Endothelial cell of umbilical vein (primary cell): ENCODE measurements around the gene FOXJ2. TPM values are rescaled to one million over a fixed set of nuclear protein-coding genes. Genes with fewer than 3 reads are reported as not detected.

Experiments used
- BruUV-seq: library from RNA; stranded (reverse); fragments of 400-500 nt; replicated peaks from 2 replicates; lab custom pipeline; 2021; lab: Mats Ljungman, UMichigan
- CTCF ChIA-PET: fragments of 300-600, 350-600 bp; sonication (Branson Sonifier 250); formaldehyde crosslinking; loops from one replicate; lab custom pipeline; 2021; ENCODE audit warnings: antibody characterized with exemption, inconsistent platforms; lab: Charles Lee
- POLR2A ChIA-PET: fragments of 300-600, 350-600 bp; sonication (Branson Sonifier 250); formaldehyde crosslinking; loops from one replicate; lab custom pipeline; 2021; ENCODE audit warnings: antibody characterized with exemption, inconsistent platforms; lab: Charles Lee
- DNase-seq: peaks from one replicate; pipeline ENCODE4 v3.0.0-alpha.2; 2011; ENCODE audit warnings: low read depth, low spot score
- FAIRE-seq: peaks from 2 replicates; lab custom pipeline; 2011; peaks lifted over from hg19 to GRCh38; lab: Jason Lieb, UNC
- H2AFZ ChIP-seq: 2 replicates; pipeline ENCODE4 v1.6.0; 2012; ENCODE audit warnings: low read depth, low read length, control low read depth, inconsistent platforms
- H3K27ac ChIP-seq: 2 replicates; pipeline ENCODE4 v1.5.1; 2011; ENCODE audit warnings: low read depth, mild to moderate bottlenecking, control low read depth, low read length, moderate library complexity; ENCODE audit not compliant: insufficient read depth
- H3K27me3 ChIP-seq, 2 experiments: 2 replicates each; pipeline versions ENCODE4 v1.6.0 to v1.6.1; 2011; ENCODE audit warnings: low read length in 2 of 2, mixed read lengths in 1 of 2; ENCODE audit not compliant: control insufficient read depth in 2 of 2, insufficient read depth in 2 of 2
- H3K36me3 ChIP-seq, 2 experiments: 2 replicates in 1 of 2; 3 replicates in 1 of 2; pipeline ENCODE4 v1.5.1; 2011; ENCODE audit warnings: low read length in 2 of 2, mild to moderate bottlenecking in 1 of 2, moderate library complexity in 1 of 2; ENCODE audit not compliant: control insufficient read depth in 2 of 2, insufficient read depth in 2 of 2; ENCODE audit errors: extremely low read depth in 1 of 2
- H3K4me1 ChIP-seq: 3 replicates; pipeline ENCODE4 v1.5.1; 2011; ENCODE audit warnings: mild to moderate bottlenecking, low read length; ENCODE audit not compliant: control insufficient read depth, insufficient read depth; ENCODE audit errors: extremely low read depth
- H3K4me2 ChIP-seq: 2 replicates; pipeline ENCODE4 v1.6.1; 2011; ENCODE audit warnings: low read length, control low read depth, mixed read lengths; ENCODE audit not compliant: insufficient read depth
- H3K4me3 ChIP-seq, 3 experiments: fragments of 200-600 bp in 1 of 3; sonication (generic), shearing (Covaris generic) in 1 of 3; replicated peaks in 1 of 3; 2 replicates each; pipeline ENCODE4 v1.5.1; 2011 to 2016; ENCODE audit warnings: control low read depth in 3 of 3, low read length in 3 of 3, mild to moderate bottlenecking in 2 of 3, inconsistent platforms in 1 of 3, low read depth in 1 of 3, moderate library complexity in 1 of 3; ENCODE audit not compliant: insufficient read depth in 1 of 3
- H3K79me2 ChIP-seq: 2 replicates; pipeline ENCODE4 v1.6.0; 2012; ENCODE audit warnings: low read length, inconsistent platforms; ENCODE audit not compliant: control insufficient read depth, insufficient read depth
- H3K9ac ChIP-seq: replicated peaks from 2 replicates; pipeline ENCODE3; 2011; ENCODE audit warnings: low read length, control low read depth; ENCODE audit not compliant: insufficient read depth; ENCODE audit errors: extremely low read depth
- H3K9me1 ChIP-seq: replicated peaks from 3 replicates; pipeline ENCODE4 v1.6.0; 2011; ENCODE audit warnings: mild to moderate bottlenecking, low read length; ENCODE audit not compliant: control insufficient read depth, insufficient read depth; ENCODE audit errors: extremely low read depth
- H3K9me3 ChIP-seq: replicated peaks from 2 replicates; pipeline ENCODE4 v1.5.1; 2012; ENCODE audit warnings: low read length, inconsistent platforms; ENCODE audit not compliant: control insufficient read depth, insufficient read depth
- H4K20me1 ChIP-seq: replicated peaks from 2 replicates; pipeline ENCODE3; 2011; ENCODE audit warnings: mild to moderate bottlenecking, low read length; ENCODE audit not compliant: control insufficient read depth, insufficient read depth; ENCODE audit errors: extremely low read depth
- CTCF ChIP-seq, 2 donors: IDR thresholded peaks; 1 replicate in 1 of 2; 2 replicates in 1 of 2; pipeline ENCODE4 v1.5.1; 2011; ENCODE audit warnings: low read length in 2 of 2, mild to moderate bottlenecking in 2 of 2, moderate library complexity in 2 of 2, control low read depth in 1 of 2, inconsistent platforms in 1 of 2, low read depth in 1 of 2; ENCODE audit not compliant: insufficient read depth in 1 of 2; ENCODE audit errors: extremely low read depth in 1 of 2
- FOS ChIP-seq: IDR thresholded peaks from 2 replicates; pipeline ENCODE4 v1.6.1; 2011; ENCODE audit warnings: mild to moderate bottlenecking, low read length, moderate library complexity, borderline replicate concordance; ENCODE audit not compliant: insufficient read depth
- GATA2 ChIP-seq: IDR thresholded peaks from 2 replicates; pipeline ENCODE4 v1.7.0; 2011; ENCODE audit warnings: low read depth, mild to moderate bottlenecking, moderate library complexity, mixed read lengths, low read length; ENCODE audit not compliant: insufficient read length, insufficient read depth
- MAX ChIP-seq: IDR thresholded peaks from 2 replicates; pipeline ENCODE4 v1.6.1; 2011; ENCODE audit not compliant: insufficient read depth, insufficient read length
- MYC ChIP-seq: IDR thresholded peaks from one replicate; pipeline ENCODE4 v1.6.1; 2011; ENCODE audit warnings: mild to moderate bottlenecking, low read depth, low read length
- dilution Hi-C: fragments of 300-500 bp; cut with MboI; formaldehyde crosslinking; loops from one replicate; pipeline ENCODE4 v1.15.0; 2019; ENCODE audit warnings: low sequenced_read_pairs; ENCODE audit not compliant: extremely low pct_ligation_motif_present
- intact Hi-C: fragments of 100-400 bp; cut with micrococcal nuclease; formaldehyde crosslinking; loops from one replicate; pipeline ENCODE4 v1.10.0; 2022
- polyA plus RNA-seq, 4 experiments: library from polyadenylated mRNA; depleted of rRNA in 3 of 4; stranded (reverse) in 3 of 4; unstranded in 1 of 4; fragments of >200 nt; gene quantifications; 2 replicates each; pipeline versions ENCODE4 v1.2.1 to v1.2.3, GENCODE V29; 2011 to 2012; ENCODE audit warnings: missing spikeins in 1 of 4
- total RNA-seq: library from RNA; stranded (reverse); gene quantifications from 2 replicates; pipeline ENCODE4 v1.2.3, GENCODE V29; 2021

Gene FOXJ2
- total and polyA plus RNA-seq, 2 donors (not counting 3 experiments of a cell fraction or from before 2014, with no cell fraction given) = 6.2 to 13.9 TPM

- Histone ChIP-seq H3K27ac (no peak overlapping the region), H3K9me1 (no peaks in the 10 kb centered on the region), H3K4me1 (no peaks in the 10 kb centered on the region), H3K4me2 (no peak overlapping the region), H2AFZ (no peak overlapping the region), H3K79me2 (no peaks in the 10 kb centered on the region), H3K27me3 (no peaks in the 10 kb centered on the region), H3K4me3 (no peak overlapping the region), H3K36me3 (peaks cover under 1 to 14% of the 10 kb centered on the region in 2 experiments), H4K20me1 (no peaks in the 10 kb centered on the region), H3K9ac (no peak overlapping the region), H3K9me3 (no peaks in the 10 kb centered on the region)
- FAIRE-seq (no peak), DNase-seq (no peak)
- dilution Hi-C loops (no loop called here), intact Hi-C loops (no loop called here)
- POLR2A ChIA-PET = no interaction called here
- TF ChIP-seq MAX (no peak), GATA2 (no peak), FOS (no peak), MYC (no peak), CTCF (IDR thresholded peaks at IDR 0.05; ENCODE audit: extremely low read depth in 1 of 2, insufficient read depth in 1 of 2, low read depth in 1 of 2, low read length in 2 of 2) (no peak)
- no TSS peak for BruUV-seq
- CTCF ChIA-PET = interaction anchor here (1.8 to 8.8 kb wide), 2 partner anchors 11 to 29 kb away, joined by 5 to 254 read pairs; partner anchors contain the start of gene NECAP1
Observed at GRCh38 chr12:8048906-8049305, 16.4 kb downstream of the FOXJ2 start.
